ENCODE measurements around the gene DDIT3.

Gene DDIT3

GRCh38 chr12:57547288-57548012 lies 27.1 kb upstream of the DDIT3 start:
- Histone ChIP-seq H3K27me3 (ENCODE audit: control insufficient read depth in 1 of 2, insufficient read depth in 2 of 2, low read length in 2 of 2) (peaks cover 23 to 27% of the 10 kb centered on the region in 2 donors), H3K9ac (ENCODE audit: low read length in 2 of 2) (peak overlapping the region; percentile 48 to 64), H3K36me3 (ENCODE audit: control insufficient read depth in 2 of 2, insufficient read depth in 2 of 2, low read length in 2 of 2) (peaks cover 0 to 3% of the 10 kb centered on the region in 2 donors), H3K9me3 (ENCODE audit: control insufficient read depth in 2 of 2, low read length in 2 of 2) (no peaks in the 10 kb centered on the region), H3K4me1 (ENCODE audit: control insufficient read depth, insufficient read depth, low read length) (peaks cover 27% of the 10 kb centered on the region), H3K4me3 (ENCODE audit: low read length in 2 of 2) (peak overlapping the region; percentile 87 to 90), H3K27ac (ENCODE audit: low read length) (peak overlapping the region; percentile 82)

GRCh38 chr12:57546438-57547287 lies 26.3 kb upstream of the DDIT3 start, which contains the start of gene DCTN2:
DCTN2 (minus strand) TSS chr12:57547192; CDS start chr12:57547063, 129 bp downstream.
- Histone ChIP-seq H3K9ac (ENCODE audit: low read length in 2 of 2) (peak within 1 kb of the TSS; percentile 95 to 97), H3K27ac (ENCODE audit: low read length) (peak within 1 kb of the TSS; percentile 82), H3K4me3 (ENCODE audit: low read length in 2 of 2) (peak within 1 kb of the TSS; percentile 87 to 90), H3K27me3 (ENCODE audit: control insufficient read depth in 1 of 2, insufficient read depth in 2 of 2, low read length in 2 of 2) (peaks cover 23 to 27% of the 10 kb centered on the region in 2 donors), H3K36me3 (ENCODE audit: control insufficient read depth in 2 of 2, insufficient read depth in 2 of 2, low read length in 2 of 2) (peaks cover 0 to 4% of the 10 kb centered on the region in 2 donors), H3K4me1 (ENCODE audit: control insufficient read depth, insufficient read depth, low read length) (peaks cover 27% of the 10 kb centered on the region), H3K9me3 (ENCODE audit: control insufficient read depth in 2 of 2, low read length in 2 of 2) (no peaks in the 10 kb centered on the region)

DNA sequence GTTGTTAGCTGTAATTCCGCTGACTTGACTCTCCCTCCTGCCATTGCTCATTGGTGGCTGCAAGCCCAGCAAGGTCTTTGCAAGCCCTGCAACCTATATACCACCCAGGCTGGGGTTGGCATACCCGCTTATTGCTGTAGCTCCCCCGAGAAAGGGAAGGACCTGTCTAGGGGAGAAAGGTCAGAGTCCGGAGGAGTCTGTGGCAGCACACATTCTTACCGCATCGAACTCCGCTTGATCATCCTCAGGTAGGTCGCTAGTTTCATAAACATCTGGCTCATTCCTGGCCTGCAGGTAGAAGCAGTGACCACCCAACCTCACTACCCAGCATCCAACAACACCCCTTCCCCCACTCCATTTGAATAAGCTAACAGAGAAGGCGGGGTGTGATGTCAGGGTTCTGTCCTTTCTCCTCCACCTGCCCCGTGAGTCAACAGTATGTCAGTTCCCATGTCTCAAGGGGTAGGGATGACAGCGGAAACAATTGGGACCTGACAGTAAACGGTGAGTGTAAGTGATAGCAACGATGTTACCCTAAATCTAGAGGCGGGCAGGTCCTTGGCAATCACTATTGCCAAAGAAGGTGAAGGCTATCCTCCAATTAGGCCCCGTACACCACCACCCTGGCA lies 25.6 kb upstream of the DDIT3 start:
- Histone ChIP-seq H3K4me3 (ENCODE audit: low read length in 2 of 2) (peak overlapping the region; percentile 87 to 90), H3K4me1 (ENCODE audit: control insufficient read depth, insufficient read depth, low read length) (peaks cover 27% of the 10 kb centered on the region), H3K27me3 (ENCODE audit: control insufficient read depth in 1 of 2, insufficient read depth in 2 of 2, low read length in 2 of 2) (peaks cover 19 to 26% of the 10 kb centered on the region in 2 donors), H3K36me3 (ENCODE audit: control insufficient read depth in 2 of 2, insufficient read depth in 2 of 2, low read length in 2 of 2) (peaks cover 4 to 10% of the 10 kb centered on the region in 2 donors), H3K27ac (ENCODE audit: low read length) (peak overlapping the region; percentile 82), H3K9me3 (ENCODE audit: control insufficient read depth in 2 of 2, low read length in 2 of 2) (no peaks in the 10 kb centered on the region), H3K9ac (ENCODE audit: low read length in 2 of 2) (peak overlapping the region; percentile 95 to 97)

DNA sequence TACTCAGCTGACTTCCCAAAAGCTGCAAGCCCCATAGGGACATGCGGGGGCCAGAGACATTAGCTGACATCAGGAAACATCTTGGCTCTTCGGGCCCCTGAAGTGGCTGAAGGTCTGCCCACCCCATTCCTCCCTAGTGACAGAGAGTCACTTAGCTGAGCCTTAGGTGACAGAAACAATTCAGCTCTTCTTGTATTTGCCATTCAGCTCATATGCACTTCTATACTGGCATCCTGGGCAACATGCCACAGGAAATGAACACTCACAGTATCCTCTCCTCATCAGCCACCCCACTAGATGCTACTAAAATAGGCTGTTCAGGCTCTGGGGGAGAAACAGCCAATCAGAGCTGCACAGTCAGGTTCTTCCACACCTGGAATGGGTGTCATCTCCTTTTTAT lies 23.3 kb upstream of the DDIT3 start:
- Histone ChIP-seq H3K36me3 (ENCODE audit: control insufficient read depth in 2 of 2, insufficient read depth in 2 of 2, low read length in 2 of 2) (peaks cover 8 to 24% of the 10 kb centered on the region in 2 donors), H3K27me3 (ENCODE audit: control insufficient read depth in 1 of 2, insufficient read depth in 2 of 2, low read length in 2 of 2) (peaks cover 3% of the 10 kb centered on the region in 2 donors), H3K4me3 (ENCODE audit: low read length in 2 of 2) (no peak overlapping the region), H3K4me1 (ENCODE audit: control insufficient read depth, insufficient read depth, low read length) (peaks cover 19% of the 10 kb centered on the region), H3K27ac (ENCODE audit: low read length) (no peak overlapping the region), H3K9ac (ENCODE audit: low read length in 2 of 2) (peak overlapping the region in 1 of 2 donors; percentile 5), H3K9me3 (ENCODE audit: control insufficient read depth in 2 of 2, low read length in 2 of 2) (no peaks in the 10 kb centered on the region)

GRCh38 chr12:57541717-57542116 lies 21.4 kb upstream of the DDIT3 start:
- H3K9ac ChIP-seq (ENCODE audit: low read length in 2 of 2), result no peak overlapping the region
- no peak overlapping the region for H3K4me3 ChIP-seq (ENCODE audit: low read length in 2 of 2)
- peaks cover 19% of the 10 kb centered on the region for H3K4me1 ChIP-seq (ENCODE audit: control insufficient read depth, insufficient read depth, low read length)
- peaks cover 8 to 33% of the 10 kb centered on the region in 2 donors for H3K36me3 ChIP-seq (ENCODE audit: control insufficient read depth in 2 of 2, insufficient read depth in 2 of 2, low read length in 2 of 2)
- no peaks in the 10 kb centered on the region for H3K27me3 ChIP-seq (ENCODE audit: control insufficient read depth in 1 of 2, insufficient read depth in 2 of 2, low read length in 2 of 2)
- no peak overlapping the region for H3K27ac ChIP-seq (ENCODE audit: low read length)
- no peaks in the 10 kb centered on the region for H3K9me3 ChIP-seq (ENCODE audit: control insufficient read depth in 2 of 2, low read length in 2 of 2)

DNA sequence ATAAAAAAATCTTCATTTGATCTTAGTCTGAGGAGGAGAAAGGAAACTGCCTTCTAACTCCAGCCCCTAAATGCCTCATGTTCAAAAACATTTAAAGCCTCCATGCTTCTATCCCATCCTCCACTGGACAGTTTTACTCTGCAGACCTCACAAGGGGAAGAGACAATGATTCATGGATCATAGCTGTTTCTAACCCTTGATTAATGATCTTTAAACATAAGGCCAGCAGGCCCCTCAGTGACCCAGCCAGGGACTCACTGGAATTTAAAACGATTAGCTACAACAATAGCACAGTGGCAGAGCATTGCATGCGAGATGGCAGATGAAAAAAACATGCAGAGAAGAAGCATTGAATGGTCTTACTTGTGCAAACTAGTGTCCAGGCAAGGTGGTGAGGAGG lies 20.7 kb upstream of the DDIT3 start:
- Histone ChIP-seq H3K9me3 (ENCODE audit: control insufficient read depth in 2 of 2, low read length in 2 of 2) (no peaks in the 10 kb centered on the region), H3K27me3 (ENCODE audit: control insufficient read depth in 1 of 2, insufficient read depth in 2 of 2, low read length in 2 of 2) (no peaks in the 10 kb centered on the region), H3K4me3 (ENCODE audit: low read length in 2 of 2) (no peak overlapping the region), H3K27ac (ENCODE audit: low read length) (no peak overlapping the region), H3K36me3 (ENCODE audit: control insufficient read depth in 2 of 2, insufficient read depth in 2 of 2, low read length in 2 of 2) (peaks cover 11 to 33% of the 10 kb centered on the region in 2 donors), H3K9ac (ENCODE audit: low read length in 2 of 2) (no peak overlapping the region), H3K4me1 (ENCODE audit: control insufficient read depth, insufficient read depth, low read length) (peaks cover 15% of the 10 kb centered on the region)

GRCh38 chr12:57539134-57539768 lies 18.9 kb upstream of the DDIT3 start:
- Histone ChIP-seq H3K4me1 (ENCODE audit: control insufficient read depth, insufficient read depth, low read length) (peaks cover 3% of the 10 kb centered on the region), H3K9me3 (ENCODE audit: control insufficient read depth in 2 of 2, low read length in 2 of 2) (no peaks in the 10 kb centered on the region), H3K27me3 (ENCODE audit: control insufficient read depth in 1 of 2, insufficient read depth in 2 of 2, low read length in 2 of 2) (no peaks in the 10 kb centered on the region), H3K36me3 (ENCODE audit: control insufficient read depth in 2 of 2, insufficient read depth in 2 of 2, low read length in 2 of 2) (peaks cover 25 to 44% of the 10 kb centered on the region in 2 donors), H3K9ac (ENCODE audit: low read length in 2 of 2) (no peak overlapping the region), H3K27ac (ENCODE audit: low read length) (no peak overlapping the region), H3K4me3 (ENCODE audit: low read length in 2 of 2) (no peak overlapping the region)

DNA sequence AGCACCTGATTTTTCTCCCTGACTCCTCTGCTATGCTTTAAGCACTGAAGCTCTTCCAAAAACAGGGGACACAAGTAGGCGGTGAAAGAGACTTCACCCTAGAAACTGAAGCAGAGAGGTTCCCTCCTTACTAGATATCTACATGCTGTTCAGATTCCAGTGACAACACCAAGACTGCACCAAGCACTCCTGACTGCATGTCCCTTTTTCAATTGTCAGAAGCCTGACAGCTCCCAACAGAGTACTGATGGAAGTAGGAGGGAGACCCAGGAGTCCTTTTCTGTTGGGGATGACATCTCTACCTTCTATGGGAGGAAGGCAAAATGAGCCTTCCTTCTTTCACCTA lies 16.3 kb upstream of the DDIT3 start:
- Histone ChIP-seq H3K4me1 (ENCODE audit: control insufficient read depth, insufficient read depth, low read length) (no peaks in the 10 kb centered on the region), H3K27ac (ENCODE audit: low read length) (no peak overlapping the region), H3K36me3 (ENCODE audit: control insufficient read depth in 2 of 2, insufficient read depth in 2 of 2, low read length in 2 of 2) (peaks cover 49 to 66% of the 10 kb centered on the region in 2 donors), H3K9ac (ENCODE audit: low read length in 2 of 2) (peak overlapping the region in 1 of 2 donors; percentile 29), H3K9me3 (ENCODE audit: control insufficient read depth in 2 of 2, low read length in 2 of 2) (no peaks in the 10 kb centered on the region), H3K4me3 (ENCODE audit: low read length in 2 of 2) (no peak overlapping the region), H3K27me3 (ENCODE audit: control insufficient read depth in 1 of 2, insufficient read depth in 2 of 2, low read length in 2 of 2) (no peaks in the 10 kb centered on the region)

GRCh38 chr12:57535764-57536596 lies 15.7 kb upstream of the DDIT3 start:
- peaks cover 48 to 68% of the 10 kb centered on the region in 2 donors for H3K36me3 ChIP-seq (ENCODE audit: control insufficient read depth in 2 of 2, insufficient read depth in 2 of 2, low read length in 2 of 2)
- no peaks in the 10 kb centered on the region for H3K4me1 ChIP-seq (ENCODE audit: control insufficient read depth, insufficient read depth, low read length)
- no peak overlapping the region for H3K27ac ChIP-seq (ENCODE audit: low read length)
- H3K27me3 ChIP-seq (ENCODE audit: control insufficient read depth in 1 of 2, insufficient read depth in 2 of 2, low read length in 2 of 2), result no peaks in the 10 kb centered on the region
- H3K4me3 ChIP-seq (ENCODE audit: low read length in 2 of 2), result no peak overlapping the region
- no peak overlapping the region for H3K9ac ChIP-seq (ENCODE audit: low read length in 2 of 2)
- no peaks in the 10 kb centered on the region for H3K9me3 ChIP-seq (ENCODE audit: control insufficient read depth in 2 of 2, low read length in 2 of 2)

Data from stomach smooth muscle (tissue), 2 donors.